ENCODE measurements around the gene RAB17.
"Not testable (repeated sequence)": the region's sequence is repeated elsewhere in the genome, so short reads cannot be mapped to it uniquely, and the experiment has no call there.

RAB17 gene

DNA sequence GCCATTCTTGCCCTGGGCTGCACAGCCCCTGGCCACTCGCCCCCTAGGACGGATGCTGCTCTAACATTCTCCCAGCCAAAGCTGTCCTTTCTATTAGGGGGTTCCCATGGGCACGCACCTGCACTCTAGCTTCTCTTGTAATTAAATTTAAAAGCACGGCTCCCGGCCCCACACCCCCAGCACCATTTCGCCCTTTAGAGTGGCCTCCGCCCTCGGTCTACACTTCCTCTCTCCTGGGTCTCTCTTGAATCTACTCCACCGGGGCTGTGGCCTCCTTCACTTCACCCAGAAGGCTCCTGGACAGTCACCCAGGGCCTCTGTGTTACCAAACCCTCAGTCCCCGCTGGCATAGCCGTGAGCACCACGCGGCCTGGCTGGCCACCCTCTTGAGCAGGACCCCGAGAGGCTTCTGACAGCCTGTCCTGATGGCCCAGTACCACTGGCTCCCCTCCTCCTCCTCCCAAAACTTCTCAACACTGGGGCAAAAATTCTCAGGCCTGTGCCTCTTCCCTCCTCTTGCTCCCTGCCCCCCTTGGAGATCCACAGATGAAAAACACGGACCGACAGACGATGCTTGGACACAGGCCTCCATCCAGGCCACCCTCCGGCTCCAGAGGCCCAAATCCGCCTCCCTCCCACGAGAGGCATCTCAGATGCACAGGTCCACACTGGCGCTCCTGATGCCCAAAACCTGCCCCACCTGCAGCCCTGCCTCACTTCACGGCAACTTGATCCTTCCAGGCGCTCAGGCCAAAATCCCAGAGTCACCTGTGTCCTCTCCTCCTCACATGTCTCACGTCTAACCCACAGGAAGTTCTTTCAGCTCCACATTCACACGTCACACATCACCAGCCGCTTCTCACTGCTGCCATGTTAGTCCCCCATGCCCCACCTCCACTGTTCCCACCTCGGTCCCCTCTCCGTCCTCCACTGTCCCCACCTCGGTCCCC, 6.9 kb upstream of the RAB17 start:
- DNase-seq = no peak

DNA sequence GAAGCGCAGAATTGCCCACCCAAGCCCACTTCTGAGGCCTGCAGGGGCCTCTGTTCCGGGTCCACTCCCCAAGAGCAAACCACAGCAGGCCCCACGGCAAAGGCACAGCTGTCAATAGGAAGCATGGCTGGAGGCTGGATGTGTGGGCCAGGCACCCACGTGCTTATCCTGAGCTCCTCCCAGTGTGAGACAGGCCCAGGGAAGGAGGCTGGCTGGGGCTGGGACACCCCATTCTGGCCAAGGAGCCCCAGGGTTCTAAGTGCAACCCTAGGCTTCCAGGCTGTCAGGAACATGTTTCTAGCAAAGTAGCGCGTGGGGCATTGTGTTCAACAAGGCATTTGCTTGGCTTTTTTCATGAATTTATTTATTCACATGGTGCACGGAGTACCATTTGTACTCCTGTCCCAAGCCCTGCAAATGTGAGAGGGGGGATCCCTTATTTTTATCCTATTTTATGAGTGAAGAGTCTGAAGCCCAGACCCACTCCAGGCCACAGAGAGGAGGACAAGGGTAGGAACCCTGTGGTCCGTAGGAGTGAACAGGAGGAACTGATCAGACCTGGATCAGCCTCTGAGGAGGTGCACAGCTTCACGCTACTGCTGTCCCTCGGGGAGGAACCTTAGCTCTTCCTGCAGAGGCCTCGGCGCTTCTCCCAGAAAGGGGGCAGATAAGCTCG, 6.1 kb upstream of the RAB17 start:
- DNase-seq = no peak

DNA sequence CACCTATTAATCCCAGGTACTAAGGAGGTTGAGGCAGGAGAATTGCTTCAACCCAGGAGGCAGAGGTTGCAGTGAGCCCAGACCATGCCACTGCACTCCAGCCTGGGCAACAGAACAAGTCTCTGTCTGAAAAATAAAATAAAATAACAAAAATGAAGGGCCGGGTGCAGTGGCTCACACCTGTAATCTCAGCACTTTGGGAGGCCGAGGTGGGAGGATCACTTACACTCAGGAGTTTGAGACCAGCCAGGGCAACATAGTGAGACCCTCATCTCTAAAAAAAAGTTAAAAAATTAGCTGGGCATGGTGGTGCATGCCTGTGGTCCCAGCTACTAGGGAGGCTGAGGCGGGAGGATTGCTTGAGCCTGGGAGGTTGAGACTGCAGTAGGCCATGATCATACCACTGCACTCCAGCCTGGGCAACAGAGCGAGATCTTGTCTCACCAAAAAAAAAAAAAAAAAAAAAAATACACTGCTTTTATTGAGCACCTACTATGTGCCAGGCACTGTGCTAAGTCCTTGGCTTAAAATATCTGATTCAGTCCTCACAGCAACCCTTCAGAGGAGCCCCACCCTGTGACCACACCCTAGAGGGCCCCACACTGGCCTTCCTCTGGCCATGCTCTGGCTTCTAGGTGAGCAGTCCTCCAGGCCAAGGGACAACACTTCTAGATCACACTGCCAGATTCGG, 5.4 kb upstream of the RAB17 start:
- DNase-seq = not testable (repeated sequence)

DNA sequence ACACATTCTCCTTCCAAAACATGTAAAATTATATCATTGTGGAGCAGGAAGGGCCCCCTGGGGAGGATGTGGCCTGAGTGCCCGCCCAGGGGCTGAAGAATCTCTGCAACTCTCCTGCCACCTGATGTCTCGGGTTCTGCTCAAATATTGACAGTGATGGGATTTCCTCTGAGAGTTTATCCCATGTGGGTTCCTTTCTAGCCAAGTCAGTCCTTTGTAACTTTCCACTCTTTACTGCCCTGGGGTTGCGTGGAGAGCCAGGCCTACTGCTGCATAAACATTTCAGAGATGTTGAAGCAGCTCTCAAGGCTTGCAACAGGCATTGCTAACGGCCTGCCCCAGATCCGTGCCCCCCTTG, 4.0 kb upstream of the RAB17 start:
- no peak for DNase-seq

DNA sequence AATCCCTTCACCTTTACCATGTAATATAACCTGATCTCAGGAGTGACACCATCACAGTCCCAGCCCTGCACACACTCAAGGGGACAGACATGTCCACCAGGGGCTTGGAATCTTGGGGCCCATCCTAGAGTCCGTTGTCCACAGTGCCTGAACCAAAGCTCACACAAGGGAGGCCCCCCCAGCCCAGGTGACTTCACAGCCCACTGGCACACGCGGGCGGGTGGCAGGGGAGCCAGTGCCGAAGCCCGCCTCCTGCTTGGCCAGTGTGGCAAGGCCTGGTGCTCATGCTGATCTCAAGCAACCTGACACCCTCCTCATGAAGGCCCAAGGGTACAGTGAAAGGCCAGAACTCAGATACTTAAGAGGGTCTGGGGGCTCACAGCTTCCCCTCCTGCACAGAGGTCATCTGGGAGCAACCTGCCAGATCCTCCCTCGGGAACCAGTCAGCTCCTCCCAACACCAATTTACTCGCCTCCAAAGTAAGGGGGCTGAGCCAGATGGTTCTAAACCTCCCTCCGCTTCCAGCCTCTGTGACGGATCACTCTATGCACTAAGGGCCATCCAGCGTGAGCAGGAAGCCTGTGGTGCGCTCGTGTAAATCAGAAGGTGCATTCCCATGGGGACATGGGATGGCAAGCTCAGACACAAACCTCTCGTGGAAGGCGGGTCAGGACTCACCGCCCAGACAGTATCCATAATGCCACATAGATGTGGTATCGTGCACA, 3.2 kb upstream of the RAB17 start:
- DNase-seq = no peak

DNA sequence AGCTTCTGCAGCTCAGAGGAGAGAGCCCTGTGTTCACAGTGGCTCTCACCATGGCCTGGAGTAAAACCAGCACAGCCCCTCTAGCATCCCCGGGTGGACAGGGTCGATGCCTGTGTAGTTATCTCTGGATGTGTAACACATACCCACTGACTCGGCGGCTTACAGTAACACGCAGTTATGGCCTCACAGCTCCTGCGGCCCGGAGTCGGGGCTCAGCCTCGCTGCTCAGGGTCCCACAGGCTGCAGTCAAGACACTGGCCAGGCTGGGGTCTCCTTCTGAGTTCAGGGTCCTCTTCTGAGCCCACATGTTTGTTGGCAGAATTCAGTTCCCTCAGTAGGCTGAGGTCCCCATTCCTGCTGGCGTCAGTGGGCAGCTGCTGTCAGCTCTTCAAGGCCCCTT, 2.5 kb upstream of the RAB17 start:
- no peak for DNase-seq

DNA sequence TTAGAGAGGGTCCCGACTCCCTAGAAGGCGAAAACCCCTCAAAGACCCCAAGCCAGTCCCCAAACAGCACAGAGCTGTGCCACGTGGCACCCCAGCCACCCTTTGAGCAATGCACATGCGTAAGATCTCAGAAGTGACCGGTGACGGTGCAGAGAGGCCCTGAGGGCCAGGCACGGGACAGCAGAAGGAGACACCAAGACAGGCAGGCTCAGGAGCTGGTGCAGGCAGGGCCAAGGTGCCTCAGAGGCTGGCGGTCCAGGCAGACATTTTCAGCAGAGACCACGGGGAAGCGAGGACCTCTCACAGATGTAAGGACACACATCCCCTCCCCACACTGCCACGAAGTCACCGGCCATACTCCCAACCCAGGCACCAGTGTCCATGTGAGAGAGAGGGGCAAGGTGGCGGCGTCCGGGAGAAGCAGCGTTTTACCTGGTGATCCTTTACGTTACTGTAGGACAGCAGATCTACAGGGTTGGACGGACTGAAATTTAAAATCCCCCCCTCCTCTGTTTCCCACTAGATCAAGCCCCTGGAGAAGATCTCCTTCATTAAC, 2.0 kb upstream of the RAB17 start:
- DNase-seq = no peak

DNA sequence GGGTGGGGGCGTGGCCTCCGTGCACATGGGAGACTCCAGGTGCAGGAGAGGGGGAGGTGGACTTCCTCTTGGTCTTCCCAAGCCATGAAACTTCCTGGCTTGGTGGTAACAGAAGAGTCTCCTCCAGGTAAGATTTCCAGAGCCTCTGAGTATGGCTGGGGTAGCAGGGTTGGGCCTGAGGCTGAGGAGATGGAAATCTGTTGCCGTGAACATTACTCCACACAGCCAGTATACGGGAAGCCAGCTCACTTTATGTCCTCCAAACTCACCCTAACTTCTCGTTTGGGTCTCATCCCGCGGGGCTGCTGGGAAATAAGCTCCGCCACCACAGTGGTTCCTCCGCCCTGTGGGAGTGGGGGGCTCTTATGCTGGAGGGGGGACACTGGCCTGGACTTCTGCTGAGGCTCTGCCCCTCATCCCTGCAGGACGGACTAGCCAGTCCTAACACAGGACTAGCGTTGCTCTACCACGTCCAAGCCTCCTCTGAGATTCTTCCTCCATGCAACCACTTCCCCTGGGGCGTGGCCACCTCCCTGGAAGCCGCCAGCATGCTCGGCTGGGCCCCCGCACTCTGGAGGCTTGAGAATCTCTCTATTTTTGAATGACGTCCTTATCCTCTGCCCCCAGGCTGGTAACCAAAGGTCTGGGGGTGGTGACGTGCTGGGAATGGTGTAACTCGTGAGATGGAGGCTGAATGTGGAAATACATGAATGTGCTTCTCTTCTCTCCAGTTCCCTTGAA, 777 bp upstream of the RAB17 start:
- DNase-seq = peak in 1 of 2 donors; percentile 25

DNA sequence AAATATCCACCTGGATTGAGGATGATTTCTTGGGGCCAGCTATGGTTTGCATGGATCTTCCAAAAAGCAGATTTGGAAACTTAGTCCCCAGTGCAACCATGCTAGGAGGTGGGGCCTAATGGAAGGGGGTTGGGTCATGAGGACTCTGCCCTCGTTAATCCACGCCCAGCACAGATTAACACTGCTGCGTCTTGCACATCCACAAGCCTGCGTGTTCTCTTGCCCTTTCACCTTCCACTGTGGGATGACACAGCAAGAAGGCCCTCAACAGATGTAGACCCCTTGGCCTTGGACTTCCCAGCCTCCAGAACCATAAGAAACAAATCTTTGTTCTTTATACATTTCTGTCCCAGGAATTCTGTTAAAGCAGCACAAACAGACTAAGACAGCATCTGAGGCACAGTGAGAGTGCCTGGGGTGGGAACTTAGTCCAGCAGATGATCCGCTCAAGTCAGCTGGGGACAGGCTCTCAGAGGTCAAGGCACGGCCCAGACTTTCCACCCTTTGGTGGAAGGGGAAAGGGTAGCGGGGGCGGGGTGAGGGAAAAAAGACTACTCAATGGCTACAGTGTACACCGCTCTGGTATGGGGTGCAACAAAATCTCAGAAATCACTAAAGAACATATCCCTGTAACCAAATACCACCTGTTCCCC, 2.4 kb downstream of the RAB17 start:
- no peak for DNase-seq

DNA sequence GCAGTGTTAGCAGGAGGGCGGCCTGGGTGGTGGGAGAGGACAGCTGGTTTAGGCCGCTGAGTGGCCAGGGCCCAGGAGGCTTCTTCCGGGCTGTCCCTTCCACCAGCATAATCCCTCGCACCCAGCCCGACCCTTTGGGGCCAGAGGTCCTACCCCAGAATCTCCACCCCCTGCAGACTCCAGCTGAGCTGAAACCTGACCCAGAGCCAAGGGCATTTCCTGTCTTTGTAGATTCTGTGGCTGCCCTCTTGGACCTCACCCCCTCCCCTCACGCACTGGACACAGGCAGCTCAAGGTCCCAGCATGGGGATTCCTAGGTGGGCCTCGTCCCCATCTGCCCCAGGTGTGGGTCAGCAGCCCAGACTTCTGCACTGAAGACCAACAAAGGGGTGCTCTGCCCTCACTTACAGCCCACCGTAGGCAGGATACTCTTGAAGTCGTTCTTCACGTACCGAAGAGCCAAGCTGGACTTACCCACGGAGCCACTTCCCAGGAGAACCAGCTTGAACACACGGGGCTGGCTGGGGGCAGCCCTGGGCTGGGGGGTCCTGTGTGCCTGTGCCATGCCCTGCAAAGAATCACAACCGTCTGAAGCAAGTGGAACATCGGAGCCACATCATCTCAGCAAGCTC, 4.8 kb downstream of the RAB17 start:
- no peak for DNase-seq

DNA sequence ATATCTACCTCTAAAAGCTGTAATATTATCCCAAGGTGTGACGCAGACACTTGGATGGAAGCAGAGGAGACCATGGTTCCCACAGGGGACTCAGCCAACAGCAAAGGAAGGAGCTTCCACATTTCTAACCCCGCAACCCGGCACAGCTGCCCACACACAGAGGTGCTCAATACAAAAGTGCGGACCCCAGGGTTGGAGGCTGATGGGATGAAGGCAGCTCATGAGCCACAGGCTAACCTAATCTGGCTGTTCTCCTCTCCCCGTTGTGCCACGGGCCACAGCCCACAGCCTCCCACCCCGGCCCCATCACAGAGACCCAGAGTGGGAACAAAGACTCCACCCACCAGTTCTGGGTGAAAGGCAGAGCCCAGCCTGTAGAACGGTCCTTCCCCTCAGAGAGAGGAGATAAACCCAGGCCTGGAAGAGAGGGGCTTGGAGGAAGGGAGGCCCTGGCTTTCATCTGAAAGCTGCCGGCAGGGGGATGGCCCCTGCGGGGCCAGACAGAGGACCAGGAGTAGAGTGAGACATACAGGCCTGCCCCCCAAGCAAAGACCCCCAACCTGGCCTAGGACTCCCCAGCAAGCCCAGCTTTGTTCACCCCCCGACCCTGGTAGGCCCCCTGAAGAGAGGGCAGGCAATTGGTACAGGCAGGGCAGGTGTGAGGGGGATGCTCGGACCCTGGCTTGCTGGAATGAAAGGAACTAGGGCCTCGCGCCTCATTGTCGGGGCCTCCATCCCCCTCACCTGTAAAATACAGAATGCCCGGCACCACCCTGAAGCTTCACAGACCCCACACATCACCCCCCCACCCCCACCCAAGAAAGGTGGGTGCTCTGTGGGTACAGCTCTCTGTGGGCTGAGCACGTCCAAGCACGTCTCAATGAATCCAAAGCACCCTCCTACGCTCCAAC, 6.9 kb downstream of the RAB17 start:
- no peak for DNase-seq

DNA sequence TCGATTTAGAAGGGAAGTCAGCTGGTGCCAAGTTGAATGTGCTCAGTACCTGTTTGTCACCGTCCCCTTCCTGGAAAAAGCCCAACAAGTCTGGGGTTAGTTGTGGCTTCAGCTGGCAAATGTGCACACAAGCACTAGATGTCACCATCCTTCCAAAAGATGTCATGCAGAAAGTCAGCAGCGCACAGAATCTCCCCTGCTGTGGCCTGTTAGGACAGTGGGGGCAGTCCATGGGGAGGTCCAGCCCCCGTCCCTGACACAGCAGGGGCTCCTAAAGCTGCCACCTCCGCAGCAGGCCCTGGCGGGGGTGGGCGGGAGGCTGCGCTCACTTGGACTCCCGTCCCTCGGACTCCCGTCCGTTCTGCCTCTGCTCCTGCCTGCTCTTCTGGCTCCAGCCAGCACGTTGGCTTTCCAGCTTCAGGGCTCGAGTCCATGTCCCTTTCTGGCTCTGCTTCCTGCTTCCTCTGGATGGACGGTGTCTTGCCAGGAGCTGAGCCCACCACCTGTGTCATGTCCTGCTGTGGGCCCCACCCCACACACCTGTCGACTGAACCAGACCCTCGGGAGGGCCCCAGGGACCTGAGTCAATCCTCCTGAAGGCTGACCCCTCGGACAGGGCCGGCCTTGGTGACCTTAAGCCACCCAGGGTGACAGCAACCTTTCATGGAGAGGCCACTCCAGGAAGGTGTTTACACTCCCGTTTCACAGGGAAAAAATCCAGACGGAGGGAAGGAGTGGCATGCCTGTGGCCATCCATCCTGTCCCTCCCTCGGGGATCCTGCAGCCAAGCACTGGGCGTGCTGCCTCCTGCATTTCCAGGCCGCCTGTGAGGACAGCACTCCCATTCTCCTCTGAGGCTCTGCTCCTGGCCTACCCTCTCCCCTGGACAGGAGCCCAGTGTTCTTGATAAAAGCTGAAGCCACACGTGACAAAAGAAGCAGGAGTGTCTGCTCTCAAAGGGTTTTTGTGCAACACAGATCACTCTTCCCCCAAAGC, 8.5 kb downstream of the RAB17 start:
- peak; percentile 32 to 39 for DNase-seq

DNA sequence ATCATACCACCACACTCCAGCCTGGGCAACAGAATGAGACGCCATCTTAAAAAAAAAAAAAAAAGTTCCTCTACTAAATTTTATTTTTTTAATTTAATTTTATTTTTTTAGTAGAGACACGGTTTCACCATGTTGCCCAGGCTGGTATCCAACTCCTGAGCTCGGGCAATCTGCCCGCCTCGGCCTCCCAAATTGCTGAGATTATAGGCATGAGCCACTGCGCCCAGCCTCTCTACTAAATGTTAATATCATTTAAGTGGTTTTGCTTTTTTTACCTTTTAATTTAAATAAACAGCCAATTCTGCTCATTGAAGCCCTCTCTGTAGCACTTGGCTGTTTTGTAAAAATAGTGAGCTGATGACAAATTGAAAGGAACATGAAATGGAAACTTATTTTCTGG, 9.2 kb downstream of the RAB17 start:
- DNase-seq = no peak

DNA sequence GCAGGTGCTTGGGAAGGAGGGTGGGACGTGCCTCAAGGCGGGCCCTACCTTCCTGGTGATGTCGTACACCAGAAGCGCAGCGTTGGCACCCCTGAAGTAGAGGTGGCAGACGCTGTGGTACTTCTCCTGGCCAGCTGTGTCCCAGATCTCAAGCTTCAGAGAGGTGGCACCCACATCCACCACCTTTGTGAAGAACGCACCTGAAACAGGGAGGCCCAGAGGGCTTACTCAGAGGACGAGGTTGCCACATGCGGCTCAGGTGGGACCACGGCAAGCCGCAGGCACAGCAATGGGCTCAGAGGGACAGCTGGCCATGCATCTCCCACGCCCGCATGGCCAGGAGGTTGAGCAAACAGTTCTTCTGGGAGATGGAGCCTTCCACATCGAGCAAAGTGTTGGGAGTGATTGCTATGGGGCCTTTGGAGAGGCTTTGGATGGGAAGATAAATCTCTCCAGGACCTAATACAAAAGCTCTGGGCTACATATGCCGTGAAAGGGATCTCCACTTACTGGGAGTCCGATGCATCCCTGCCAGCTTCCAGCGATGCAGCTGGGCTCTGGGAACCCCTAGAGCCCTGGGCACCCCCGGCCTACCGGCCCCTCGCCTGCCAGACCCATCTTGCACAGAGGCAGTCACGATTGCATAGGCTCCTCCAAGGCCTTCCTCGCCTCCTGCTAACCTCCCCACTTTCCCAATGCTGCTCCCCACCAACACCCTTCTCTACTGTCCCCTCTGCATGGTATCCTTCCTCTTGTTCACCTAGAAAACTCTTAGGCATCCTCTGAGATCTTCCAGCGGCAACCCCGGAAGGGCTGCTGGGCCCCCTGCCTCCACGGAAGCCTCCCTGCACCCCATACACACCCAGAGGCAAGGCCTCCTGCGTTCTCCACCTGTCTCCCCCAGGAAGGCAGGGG, 12.3 kb downstream of the RAB17 start:
- no peak for DNase-seq

DNA sequence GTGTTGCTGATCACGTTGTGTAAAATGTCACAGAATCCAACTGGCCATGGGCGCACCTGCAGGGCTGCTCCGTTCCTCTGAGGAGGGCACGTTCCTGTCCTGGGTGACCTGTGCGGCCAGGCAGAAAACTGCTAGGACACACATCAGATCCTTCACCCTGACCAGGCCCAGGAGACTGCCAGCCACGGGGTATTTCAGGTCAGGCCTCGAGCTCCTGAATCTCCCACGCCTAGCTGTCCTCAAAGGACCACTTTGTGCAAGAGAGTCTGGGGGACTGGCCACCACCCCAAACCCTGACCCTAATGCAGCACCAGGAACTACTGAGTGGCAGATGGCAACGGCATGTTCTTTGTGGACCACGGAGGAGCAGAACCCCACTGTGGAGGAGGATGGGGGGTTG, 13.1 kb downstream of the RAB17 start:
- no peak for DNase-seq

DNA sequence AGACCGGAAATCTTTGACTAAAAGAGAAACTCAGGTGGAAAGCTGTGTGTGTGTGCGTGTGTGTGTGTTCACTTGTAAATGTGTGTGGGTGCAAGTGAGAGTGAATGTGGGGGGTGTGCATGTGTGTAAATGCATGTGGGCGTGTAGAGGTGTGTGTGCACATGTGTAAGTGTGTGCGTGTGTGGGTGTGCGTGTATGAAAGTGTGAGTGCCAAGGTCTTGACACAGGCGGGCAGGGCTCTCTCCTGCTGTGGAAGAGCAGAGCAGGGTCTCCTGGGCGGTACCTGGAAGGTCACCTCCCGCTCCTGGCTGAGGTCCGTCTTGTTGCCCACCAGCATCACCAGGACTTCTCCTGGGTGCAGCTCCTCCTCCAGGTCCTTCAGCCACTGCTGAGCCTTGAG, 13.6 kb downstream of the RAB17 start:
- no peak for DNase-seq

All from stimulated activated CD4-positive, alpha-beta T cell treated with anti-CD3 and anti-CD28 coated beads, Interleukin-2, amount 100 ng/mL, for 24 hours (primary cell).